Measurements from ENCODE around the gene SVIP.

SVIP gene

GRCh38 chr11:22807855-22808570 lies 21.6 kb downstream of the SVIP start:
- Mint-ChIP-seq H3K27me3 (no peaks in the 10 kb centered on the region), H3K4me1 (no peaks in the 10 kb centered on the region), H3K9me3 (no peaks in the 10 kb centered on the region), H3K4me3 (no peak overlapping the region), H3K27ac (no peak overlapping the region), H3K36me3 (peaks cover 3% of the 10 kb centered on the region)

GRCh38 chr11:22807391-22807790 lies 22.2 kb downstream of the SVIP start:
- H3K9me3 Mint-ChIP-seq, result no peaks in the 10 kb centered on the region
- H3K36me3 Mint-ChIP-seq, result peaks cover 3% of the 10 kb centered on the region
- H3K27me3 Mint-ChIP-seq, result no peaks in the 10 kb centered on the region
- no peaks in the 10 kb centered on the region for H3K4me1 Mint-ChIP-seq
- H3K27ac Mint-ChIP-seq, result no peak overlapping the region
- H3K4me3 Mint-ChIP-seq, result no peak overlapping the region

- Mint-ChIP-seq H3K27ac (no peak overlapping the region), H3K4me3 (no peak overlapping the region), H3K4me1 (no peaks in the 10 kb centered on the region), H3K27me3 (no peaks in the 10 kb centered on the region), H3K36me3 (no peaks in the 10 kb centered on the region), H3K9me3 (no peaks in the 10 kb centered on the region)
Observed at GRCh38 chr11:22802861-22803260, 26.7 kb downstream of the SVIP start.

GRCh38 chr11:22800482-22800881 lies 29.1 kb downstream of the SVIP start:
- H3K27me3 Mint-ChIP-seq, result peaks cover 1% of the 10 kb centered on the region
- no peak overlapping the region for H3K27ac Mint-ChIP-seq
- H3K9me3 Mint-ChIP-seq, result no peaks in the 10 kb centered on the region
- no peak overlapping the region for H3K4me3 Mint-ChIP-seq
- no peaks in the 10 kb centered on the region for H3K36me3 Mint-ChIP-seq
- H3K4me1 Mint-ChIP-seq, result no peaks in the 10 kb centered on the region

GRCh38 chr11:22798901-22799300 lies 30.7 kb downstream of the SVIP start:
- Mint-ChIP-seq H3K36me3 (no peaks in the 10 kb centered on the region), H3K27ac (no peak overlapping the region), H3K4me1 (no peaks in the 10 kb centered on the region), H3K9me3 (no peaks in the 10 kb centered on the region), H3K4me3 (no peak overlapping the region), H3K27me3 (peaks cover 1% of the 10 kb centered on the region)

GRCh38 chr11:22797047-22797446 lies 32.6 kb downstream of the SVIP start:
- H3K27ac Mint-ChIP-seq, result no peak overlapping the region
- peaks cover 1% of the 10 kb centered on the region for H3K27me3 Mint-ChIP-seq
- no peak overlapping the region for H3K4me3 Mint-ChIP-seq
- H3K9me3 Mint-ChIP-seq, result no peaks in the 10 kb centered on the region
- no peaks in the 10 kb centered on the region for H3K4me1 Mint-ChIP-seq
- no peaks in the 10 kb centered on the region for H3K36me3 Mint-ChIP-seq

GRCh38 chr11:22795914-22796313 lies 33.7 kb downstream of the SVIP start:
- H3K27ac Mint-ChIP-seq, result no peak overlapping the region
- no peaks in the 10 kb centered on the region for H3K36me3 Mint-ChIP-seq
- no peaks in the 10 kb centered on the region for H3K4me1 Mint-ChIP-seq
- peaks cover 1% of the 10 kb centered on the region for H3K27me3 Mint-ChIP-seq
- no peaks in the 10 kb centered on the region for H3K9me3 Mint-ChIP-seq
- H3K4me3 Mint-ChIP-seq, result no peak overlapping the region

GRCh38 chr11:22792497-22792896 lies 37.1 kb downstream of the SVIP start:
- Mint-ChIP-seq H3K36me3 (no peaks in the 10 kb centered on the region), H3K27me3 (peaks cover 1% of the 10 kb centered on the region), H3K4me1 (no peaks in the 10 kb centered on the region), H3K9me3 (no peaks in the 10 kb centered on the region), H3K27ac (no peak overlapping the region), H3K4me3 (no peak overlapping the region)

- H3K36me3 Mint-ChIP-seq, result no peaks in the 10 kb centered on the region
- H3K9me3 Mint-ChIP-seq, result no peaks in the 10 kb centered on the region
- no peaks in the 10 kb centered on the region for H3K4me1 Mint-ChIP-seq
- H3K27me3 Mint-ChIP-seq, result no peaks in the 10 kb centered on the region
- H3K4me3 Mint-ChIP-seq, result no peak overlapping the region
- no peak overlapping the region for H3K27ac Mint-ChIP-seq
Observed at GRCh38 chr11:22787551-22788162, 41.9 kb downstream of the SVIP start.

- Mint-ChIP-seq H3K27me3 (no peaks in the 10 kb centered on the region), H3K4me3 (no peak overlapping the region), H3K9me3 (no peaks in the 10 kb centered on the region), H3K36me3 (no peaks in the 10 kb centered on the region), H3K4me1 (no peaks in the 10 kb centered on the region), H3K27ac (no peak overlapping the region)
Observed at GRCh38 chr11:22787055-22787454, 42.5 kb downstream of the SVIP start.

GRCh38 chr11:22786475-22786874 lies 43.1 kb downstream of the SVIP start:
- Mint-ChIP-seq H3K27me3 (no peaks in the 10 kb centered on the region), H3K36me3 (no peaks in the 10 kb centered on the region), H3K4me3 (no peak overlapping the region), H3K27ac (no peak overlapping the region), H3K4me1 (peaks cover under 1% of the 10 kb centered on the region), H3K9me3 (no peaks in the 10 kb centered on the region)

- H3K27me3 Mint-ChIP-seq, result no peaks in the 10 kb centered on the region
- H3K4me3 Mint-ChIP-seq, result no peak overlapping the region
- H3K36me3 Mint-ChIP-seq, result no peaks in the 10 kb centered on the region
- no peak overlapping the region for H3K27ac Mint-ChIP-seq
- peaks cover 9% of the 10 kb centered on the region for H3K4me1 Mint-ChIP-seq
- H3K9me3 Mint-ChIP-seq, result no peaks in the 10 kb centered on the region
Observed at GRCh38 chr11:22785251-22785650, 44.4 kb downstream of the SVIP start.

GRCh38 chr11:22780952-22781593 lies 48.5 kb downstream of the SVIP start:
- H3K36me3 Mint-ChIP-seq, result no peaks in the 10 kb centered on the region
- H3K4me1 Mint-ChIP-seq, result peaks cover 9% of the 10 kb centered on the region
- peaks cover 3% of the 10 kb centered on the region for H3K27me3 Mint-ChIP-seq
- no peak overlapping the region for H3K27ac Mint-ChIP-seq
- no peak overlapping the region for H3K4me3 Mint-ChIP-seq
- H3K9me3 Mint-ChIP-seq, result no peaks in the 10 kb centered on the region

- Mint-ChIP-seq H3K36me3 (no peaks in the 10 kb centered on the region), H3K4me1 (peaks cover 9% of the 10 kb centered on the region), H3K4me3 (no peak overlapping the region), H3K27me3 (peaks cover 3% of the 10 kb centered on the region), H3K9me3 (no peaks in the 10 kb centered on the region), H3K27ac (no peak overlapping the region)
Observed at GRCh38 chr11:22779850-22780249, 49.8 kb downstream of the SVIP start.

- peaks cover 9% of the 10 kb centered on the region for H3K4me1 Mint-ChIP-seq
- no peaks in the 10 kb centered on the region for H3K9me3 Mint-ChIP-seq
- H3K27me3 Mint-ChIP-seq, result peaks cover 3% of the 10 kb centered on the region
- no peak overlapping the region for H3K4me3 Mint-ChIP-seq
- no peak overlapping the region for H3K27ac Mint-ChIP-seq
- H3K36me3 Mint-ChIP-seq, result no peaks in the 10 kb centered on the region
Observed at GRCh38 chr11:22778642-22779041, 51.0 kb downstream of the SVIP start.

- no peak overlapping the region for H3K4me3 Mint-ChIP-seq
- H3K27me3 Mint-ChIP-seq, result peaks cover 3% of the 10 kb centered on the region
- H3K27ac Mint-ChIP-seq, result no peak overlapping the region
Observed at GRCh38 chr11:22775248-22775647, 54.4 kb downstream of the SVIP start.

More at GRCh38 chr11:22775248-22775647, 54.4 kb downstream of the SVIP start:
- Mint-ChIP-seq H3K4me1 (no peaks in the 10 kb centered on the region), H3K9me3 (no peaks in the 10 kb centered on the region), H3K36me3 (no peaks in the 10 kb centered on the region)
